Colonic mucosa (tissue), 4 donors: ENCODE data around the gene EEF2K. TPM values are rescaled to one million over a fixed set of nuclear protein-coding genes. Genes with fewer than 3 reads are reported as not detected.

Source experiments
- DNase-seq: peaks from one replicate; pipeline ENCODE4 v3.0.0-alpha.2; 2020
- H3K27ac ChIP-seq: fragments of 200-600 bp; one replicate; pipeline ENCODE4 v1.8.0; 2021
- H3K27me3 ChIP-seq: fragments of 200-600 bp; one replicate; pipeline ENCODE4 v1.8.0; 2021
- H3K36me3 ChIP-seq: fragments of 200-600 bp; one replicate; pipeline ENCODE4 v1.8.0; 2021
- H3K4me1 ChIP-seq: fragments of 200-600 bp; one replicate; pipeline ENCODE4 v1.8.0; 2021; ENCODE audit warnings: mild to moderate bottlenecking
- H3K4me3 ChIP-seq: fragments of 200-600 bp; one replicate; pipeline ENCODE4 v1.8.0; 2021
- H3K9ac ChIP-seq, 2 donors: one replicate each; pipeline ENCODE4 v1.7.0; 2013; ENCODE audit warnings: control low read depth in 2 of 2, low read depth in 2 of 2, low read length in 2 of 2
- H3K9me3 ChIP-seq: fragments of 200-600 bp; one replicate; pipeline ENCODE4 v1.8.0; 2021
- intact Hi-C: fragments of 100-400 bp; cut with DNase I; formaldehyde crosslinking; loops from one replicate; pipeline ENCODE4 v1.14.1; 2022
- total RNA-seq, 2 donors: library from RNA; stranded (reverse); fragmentation: NEBNext Ultra II Directional in 1 of 2; extraction: Animal tissue kit (Norgen Biotek cat#: 25700) in 1 of 2; gene quantifications; one replicate each; pipeline ENCODE4 v1.2.1, GENCODE V29; 2021
- TF ChIP-seq, protein P1 (sequence below): fragments of 200-600 bp; IDR thresholded peaks from one replicate; pipeline ENCODE4 v1.8.0; 2022; ENCODE audit warnings: antibody characterized with exemption, mild to moderate bottlenecking
- donor health status: healthy.
- donor health status: DM: no; HTN: no; CAD: no.
- donor health status: DM: no; HTN: no; CAD: no.

Gene EEF2K
- total RNA-seq, 2 donors from 2014 or later = 25.8 to 53.4 TPM

DNA sequence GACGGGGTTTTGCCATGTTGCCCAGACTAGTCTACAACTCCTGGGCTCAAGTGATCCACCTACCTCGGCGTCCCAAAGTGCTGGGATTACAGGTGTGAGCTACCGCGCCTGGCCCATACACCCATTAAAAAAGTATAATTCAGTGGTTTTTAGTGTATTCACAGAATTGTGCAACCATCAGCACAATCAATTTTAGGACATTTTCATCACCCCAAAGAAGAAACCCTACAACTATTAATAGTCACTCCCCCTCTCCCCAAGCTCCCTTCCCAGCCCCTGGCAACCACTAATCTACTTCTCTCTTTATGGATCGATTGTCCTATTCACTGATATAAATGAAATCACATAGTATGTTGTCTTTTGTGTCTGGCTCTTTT, 3.8 kb upstream of the EEF2K start:
- Histone ChIP-seq H3K27me3 (no peaks in the 10 kb centered on the region), H3K9ac (no peak overlapping the region), H3K36me3 (no peaks in the 10 kb centered on the region), H3K27ac (no peak overlapping the region), H3K9me3 (no peaks in the 10 kb centered on the region), H3K4me1 (no peaks in the 10 kb centered on the region), H3K4me3 (no peak overlapping the region)
- TF ChIP-seq, protein P1, sequence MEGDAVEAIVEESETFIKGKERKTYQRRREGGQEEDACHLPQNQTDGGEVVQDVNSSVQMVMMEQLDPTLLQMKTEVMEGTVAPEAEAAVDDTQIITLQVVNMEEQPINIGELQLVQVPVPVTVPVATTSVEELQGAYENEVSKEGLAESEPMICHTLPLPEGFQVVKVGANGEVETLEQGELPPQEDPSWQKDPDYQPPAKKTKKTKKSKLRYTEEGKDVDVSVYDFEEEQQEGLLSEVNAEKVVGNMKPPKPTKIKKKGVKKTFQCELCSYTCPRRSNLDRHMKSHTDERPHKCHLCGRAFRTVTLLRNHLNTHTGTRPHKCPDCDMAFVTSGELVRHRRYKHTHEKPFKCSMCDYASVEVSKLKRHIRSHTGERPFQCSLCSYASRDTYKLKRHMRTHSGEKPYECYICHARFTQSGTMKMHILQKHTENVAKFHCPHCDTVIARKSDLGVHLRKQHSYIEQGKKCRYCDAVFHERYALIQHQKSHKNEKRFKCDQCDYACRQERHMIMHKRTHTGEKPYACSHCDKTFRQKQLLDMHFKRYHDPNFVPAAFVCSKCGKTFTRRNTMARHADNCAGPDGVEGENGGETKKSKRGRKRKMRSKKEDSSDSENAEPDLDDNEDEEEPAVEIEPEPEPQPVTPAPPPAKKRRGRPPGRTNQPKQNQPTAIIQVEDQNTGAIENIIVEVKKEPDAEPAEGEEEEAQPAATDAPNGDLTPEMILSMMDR = no peak
- DNase-seq = no peak
- intact Hi-C loops = no loop called here

DNA sequence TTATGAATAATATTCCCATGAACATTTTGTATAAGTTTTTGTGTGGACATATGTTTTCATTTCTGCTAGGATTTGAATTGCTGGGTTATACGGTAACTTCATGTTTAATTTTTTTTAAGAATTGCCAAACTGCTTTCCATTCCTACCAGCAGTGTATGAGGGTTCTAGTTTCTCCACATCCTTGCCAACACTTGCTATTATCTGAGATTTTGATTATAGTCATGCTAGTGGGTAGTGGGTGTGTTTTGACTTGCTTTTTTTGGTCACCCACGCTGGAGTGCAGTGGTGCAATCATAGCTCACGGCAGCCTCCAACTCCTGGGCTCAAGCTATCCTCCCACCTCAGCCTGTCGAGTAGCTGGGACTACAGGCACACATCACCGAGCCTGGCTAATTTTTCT, 3.0 kb upstream of the EEF2K start:
- Histone ChIP-seq H3K36me3 (no peaks in the 10 kb centered on the region), H3K4me1 (no peaks in the 10 kb centered on the region), H3K9me3 (no peaks in the 10 kb centered on the region), H3K9ac (no peak overlapping the region), H3K4me3 (no peak overlapping the region), H3K27me3 (no peaks in the 10 kb centered on the region), H3K27ac (no peak overlapping the region)
- TF ChIP-seq, protein P1 = no peak
- intact Hi-C loops = no loop called here
- DNase-seq = no peak

DNA sequence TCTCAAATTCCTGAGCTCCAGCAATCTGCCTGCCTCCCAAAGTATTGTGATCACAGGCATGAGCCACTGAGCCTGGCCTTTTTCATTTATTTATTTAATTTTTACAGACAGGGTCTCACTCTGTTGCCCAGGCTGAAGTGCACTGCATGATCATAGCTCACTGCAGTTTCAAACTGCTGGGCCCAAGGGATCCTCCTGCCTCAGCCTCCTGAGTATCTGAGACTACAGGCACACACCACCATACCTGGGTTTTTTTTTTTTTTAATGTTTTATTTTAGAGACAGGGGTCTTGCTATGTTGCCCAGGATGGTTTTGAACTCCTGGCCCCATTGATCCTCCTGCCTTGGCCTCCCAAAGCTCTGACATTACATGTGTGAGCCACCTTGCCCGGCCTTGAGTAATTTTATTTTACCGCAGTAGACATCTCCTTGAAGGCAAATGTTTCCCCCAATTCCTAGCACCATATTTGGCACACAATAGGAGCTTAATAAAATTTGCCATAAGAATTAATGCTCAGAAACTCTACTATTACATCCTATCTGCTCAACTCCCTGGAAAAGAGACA, 1.9 kb upstream of the EEF2K start:
- intact Hi-C loops = no loop called here
- Histone ChIP-seq H3K4me3 (no peak overlapping the region), H3K27me3 (no peaks in the 10 kb centered on the region), H3K27ac (no peak overlapping the region), H3K36me3 (no peaks in the 10 kb centered on the region), H3K9me3 (no peaks in the 10 kb centered on the region), H3K9ac (no peak overlapping the region), H3K4me1 (no peaks in the 10 kb centered on the region)
- TF ChIP-seq, protein P1 = no peak
- DNase-seq = no peak

DNA sequence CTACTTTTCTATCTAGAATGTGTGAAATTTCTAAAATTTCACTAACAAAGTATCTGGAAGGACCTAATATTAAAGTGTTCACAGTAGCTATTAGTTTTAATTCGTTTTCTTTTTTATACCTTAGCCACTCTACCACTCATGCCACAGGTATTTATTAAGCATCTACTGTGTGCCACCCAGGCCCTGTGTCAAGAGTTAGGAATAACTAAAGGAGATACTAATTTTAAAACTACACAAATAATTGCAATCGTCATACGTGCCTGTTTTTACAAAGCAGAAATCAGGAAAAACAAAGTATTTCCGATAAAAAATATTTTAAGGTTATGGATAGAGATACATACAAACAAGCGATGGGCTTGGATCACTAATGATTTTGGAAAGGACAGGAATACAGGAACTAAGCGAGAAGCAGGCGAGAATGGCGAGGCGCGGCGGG, 483 bp upstream of the EEF2K start:
- intact Hi-C loops = no loop called here
- no peak for DNase-seq
- Histone ChIP-seq H3K27me3 (no peaks in the 10 kb centered on the region), H3K27ac (peak overlapping the region; percentile 89), H3K4me1 (no peaks in the 10 kb centered on the region), H3K36me3 (no peaks in the 10 kb centered on the region), H3K9ac (peak overlapping the region in 1 of 2 donors; percentile 88), H3K4me3 (peak overlapping the region; percentile 96), H3K9me3 (no peaks in the 10 kb centered on the region)
- TF ChIP-seq, protein P1 = no peak

DNA sequence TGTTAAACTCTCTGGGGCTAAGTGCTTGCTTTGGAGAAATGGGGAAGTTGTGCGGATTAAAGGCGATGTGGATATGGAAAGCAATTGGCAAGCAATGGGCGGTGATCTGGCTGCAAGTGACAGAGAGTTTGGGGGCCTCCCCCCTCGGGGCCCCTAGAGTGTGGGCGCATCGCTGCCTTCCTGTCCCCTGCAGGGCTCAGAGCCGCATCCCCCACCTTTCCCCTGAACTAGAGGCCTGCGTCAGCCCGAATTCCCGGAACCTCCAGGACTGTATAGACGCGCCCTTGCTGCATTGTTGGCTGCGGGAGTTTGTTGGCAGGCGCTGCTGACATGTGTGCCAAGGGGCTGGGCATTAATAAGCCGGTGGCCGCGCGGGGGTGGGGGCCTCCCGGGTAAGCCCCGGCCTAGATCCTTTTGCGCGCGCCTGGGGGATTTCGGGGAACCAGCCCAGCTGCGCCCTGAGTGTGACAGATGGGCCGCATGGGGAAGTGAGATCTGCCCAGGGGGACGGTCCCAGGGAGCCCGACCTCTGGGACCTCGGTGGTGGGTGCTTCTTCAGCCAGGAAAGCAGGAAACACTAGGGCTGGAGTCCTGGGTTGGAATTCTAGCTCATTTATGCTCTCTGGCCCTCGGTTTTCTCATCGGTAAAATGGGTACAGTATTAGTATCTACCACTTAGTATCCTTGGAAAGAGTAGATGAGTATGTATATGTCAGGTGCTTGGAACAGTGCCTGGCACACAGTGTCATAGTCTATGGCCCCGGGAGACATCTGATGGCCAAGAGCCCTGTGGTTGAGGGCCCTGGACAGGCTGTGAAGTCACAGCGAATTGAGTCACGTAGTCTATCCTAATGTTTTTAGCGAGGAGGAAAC, 1.0 kb downstream of the EEF2K start:
- peak; percentile 82 for DNase-seq
- H3K9me3 ChIP-seq = no peaks in the 10 kb centered on the region
- H3K27ac ChIP-seq = peak overlapping the region; percentile 89
- H3K27me3 ChIP-seq = no peaks in the 10 kb centered on the region
- peak overlapping the region; percentile 86 to 88 for H3K9ac ChIP-seq
- intact Hi-C loops = no loop called here
- H3K4me1 ChIP-seq = peaks cover 4% of the 10 kb centered on the region
- TF ChIP-seq, protein P1 = no peak
- no peaks in the 10 kb centered on the region for H3K36me3 ChIP-seq
- peak overlapping the region; percentile 96 for H3K4me3 ChIP-seq
